Measurements from ENCODE around the gene ANXA5. TPM values are rescaled to one million over a fixed set of nuclear protein-coding genes. Genes with fewer than 3 reads are reported as not detected.

ANXA5 gene
- total RNA-seq, 2 donors from 2014 or later = 33.8 to 77.9 TPM

DNA sequence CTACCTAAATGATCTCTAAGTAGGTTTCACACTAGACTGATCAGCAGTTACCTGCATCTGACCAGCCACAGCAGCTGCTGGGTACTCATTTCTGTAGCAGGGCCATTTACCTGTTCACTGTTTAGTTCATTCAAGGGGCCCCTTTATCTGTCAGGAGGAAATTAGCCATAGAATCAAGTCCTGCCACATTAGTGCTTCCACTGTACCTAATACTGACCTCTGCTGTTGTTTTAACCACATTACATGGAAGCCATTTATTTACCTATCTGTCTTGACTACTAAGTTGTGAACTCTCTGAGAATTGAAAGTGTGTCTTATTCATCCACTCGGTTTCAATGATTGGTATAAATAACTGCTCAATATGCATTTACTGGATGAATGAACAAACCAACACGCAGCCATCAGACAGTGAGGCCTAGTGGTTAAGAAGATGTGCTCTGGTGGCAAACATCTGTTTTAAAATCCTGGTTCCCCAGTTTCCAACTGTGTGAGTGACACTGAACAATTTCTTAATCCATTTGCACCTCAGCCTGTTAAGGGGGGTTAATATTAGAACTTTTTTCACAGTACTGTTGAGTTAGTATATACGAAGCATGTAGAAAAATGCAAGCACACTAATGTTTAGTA, 30.0 kb upstream of the ANXA5 start:
- no peak overlapping the region for H3K4me3 Mint-ChIP-seq
- DNase-seq (ENCODE audit: low spot score) = no peak
- H3K4me1 Mint-ChIP-seq (ENCODE audit: low read depth in 2 of 2) = peaks cover 3 to 8% of the 10 kb centered on the region in 2 donors
- peaks cover 23 to 30% of the 10 kb centered on the region in 2 donors for H3K27me3 Mint-ChIP-seq
- H3K9me3 Mint-ChIP-seq = no peaks in the 10 kb centered on the region
- H3K36me3 Mint-ChIP-seq = no peaks in the 10 kb centered on the region
- no peak overlapping the region for H3K27ac Mint-ChIP-seq
- ATAC-seq = peak; percentile 73

GRCh38 chr4:121724671-121725070, 27.9 kb upstream of the ANXA5 start:
- Mint-ChIP-seq H3K9me3 (no peaks in the 10 kb centered on the region), H3K4me1 (ENCODE audit: low read depth in 2 of 2) (peaks cover 3 to 8% of the 10 kb centered on the region in 2 donors), H3K4me3 (no peak overlapping the region), H3K36me3 (no peaks in the 10 kb centered on the region), H3K27me3 (peaks cover 20 to 30% of the 10 kb centered on the region in 2 donors), H3K27ac (no peak overlapping the region)
- DNase-seq (ENCODE audit: low spot score) (no peak), ATAC-seq (no peak)

GRCh38 chr4:121721700-121722099, 24.9 kb upstream of the ANXA5 start:
- no peak for ATAC-seq
- DNase-seq (ENCODE audit: low spot score) = no peak
- H3K4me3 Mint-ChIP-seq = no peak overlapping the region
- peaks cover 27 to 31% of the 10 kb centered on the region in 2 donors for H3K27me3 Mint-ChIP-seq
- H3K36me3 Mint-ChIP-seq = no peaks in the 10 kb centered on the region
- H3K4me1 Mint-ChIP-seq (ENCODE audit: low read depth in 2 of 2) = peaks cover 2 to 5% of the 10 kb centered on the region in 2 donors
- H3K27ac Mint-ChIP-seq = no peak overlapping the region
- H3K9me3 Mint-ChIP-seq = no peaks in the 10 kb centered on the region

DNA sequence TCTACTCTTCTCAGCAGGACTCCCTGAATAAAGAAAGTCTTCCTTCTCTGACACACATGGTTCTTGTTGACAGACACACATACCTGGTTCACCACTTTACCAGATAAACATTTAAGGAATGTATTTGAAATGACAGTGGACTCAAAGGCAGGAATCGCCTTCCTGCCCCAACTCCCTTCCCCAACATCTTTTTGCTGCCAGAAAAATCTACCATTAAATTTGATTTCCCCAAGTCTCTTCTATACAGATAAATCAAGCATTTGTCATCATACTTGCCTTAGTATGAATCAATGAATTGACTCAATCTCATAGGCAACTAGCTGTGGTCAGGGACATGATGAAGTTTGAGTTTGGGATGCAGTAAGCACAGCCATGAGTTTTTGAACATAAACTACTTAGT, 23.3 kb upstream of the ANXA5 start:
- no peaks in the 10 kb centered on the region for H3K36me3 Mint-ChIP-seq

DNA sequence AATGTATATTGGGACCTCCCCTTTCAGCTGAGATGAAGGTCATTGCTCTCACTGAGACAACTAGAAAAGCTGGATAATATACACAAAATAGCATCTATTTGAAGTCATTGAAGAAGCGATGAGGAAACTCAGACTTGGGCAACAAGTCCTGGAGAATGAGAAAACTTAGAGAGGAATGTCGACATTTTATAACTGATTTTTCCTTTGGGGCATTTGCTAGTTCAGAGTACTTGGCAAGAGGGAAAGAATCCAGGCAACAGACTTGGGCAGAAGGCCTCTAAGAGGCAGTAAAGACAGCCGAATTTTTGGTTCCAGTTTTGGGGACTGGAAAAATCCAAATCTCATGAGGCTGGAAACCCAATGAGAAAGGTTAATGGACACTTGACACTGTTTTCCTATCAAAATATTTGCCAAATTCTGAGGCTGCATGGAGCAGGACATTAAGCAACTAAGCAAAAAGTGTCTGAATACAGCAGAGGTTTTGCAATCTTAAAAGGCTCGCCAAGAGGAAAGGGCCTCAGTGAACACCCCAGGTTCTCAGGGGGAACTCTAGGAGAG, 21.0 kb upstream of the ANXA5 start:
- H3K27ac Mint-ChIP-seq = no peak overlapping the region
- ATAC-seq (no peak), DNase-seq (ENCODE audit: low spot score) (no peak)
- no peak overlapping the region for H3K4me3 Mint-ChIP-seq
- H3K36me3 Mint-ChIP-seq = no peaks in the 10 kb centered on the region
- peaks cover 31 to 37% of the 10 kb centered on the region in 2 donors for H3K27me3 Mint-ChIP-seq
- H3K4me1 Mint-ChIP-seq (ENCODE audit: low read depth in 2 of 2) = no peaks in the 10 kb centered on the region
- H3K9me3 Mint-ChIP-seq = no peaks in the 10 kb centered on the region

More for the DNA sequence above, 23.3 kb upstream of the ANXA5 start:
- no peak for ATAC-seq
- no peaks in the 10 kb centered on the region for H3K9me3 Mint-ChIP-seq
- H3K4me1 Mint-ChIP-seq (ENCODE audit: low read depth in 2 of 2) = no peaks in the 10 kb centered on the region
- no peak for DNase-seq (ENCODE audit: low spot score)
- H3K4me3 Mint-ChIP-seq = no peak overlapping the region
- peaks cover 31 to 33% of the 10 kb centered on the region in 2 donors for H3K27me3 Mint-ChIP-seq
- no peak overlapping the region for H3K27ac Mint-ChIP-seq

GRCh38 chr4:121714548-121714947, 17.8 kb upstream of the ANXA5 start:
- Mint-ChIP-seq H3K9me3 (no peaks in the 10 kb centered on the region), H3K4me1 (ENCODE audit: low read depth in 2 of 2) (peaks cover 14 to 19% of the 10 kb centered on the region in 2 donors), H3K4me3 (no peak overlapping the region), H3K27me3 (peaks cover 51 to 56% of the 10 kb centered on the region in 2 donors), H3K27ac (no peak overlapping the region), H3K36me3 (peaks cover 5% of the 10 kb centered on the region)
- ATAC-seq = no peak
- DNase-seq (ENCODE audit: low spot score) = no peak

DNA sequence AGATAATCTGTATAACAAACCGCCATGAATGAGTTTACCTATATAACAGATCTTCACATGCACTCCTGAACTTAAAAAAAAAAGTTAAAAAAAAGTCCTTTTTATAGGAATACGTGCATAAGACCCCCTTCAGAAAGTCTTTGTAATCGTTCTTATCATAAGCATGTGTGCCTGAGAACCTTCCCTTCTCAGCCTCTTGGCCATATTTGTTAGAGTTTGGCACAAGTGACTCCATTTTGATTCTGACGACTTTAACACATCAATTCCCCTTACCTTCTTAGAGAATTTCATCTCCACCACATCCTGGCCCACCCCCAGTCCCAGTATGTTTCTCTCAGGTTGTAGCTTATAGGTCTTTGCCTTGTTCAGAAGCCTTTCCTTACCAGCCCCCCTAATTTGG, 16.0 kb upstream of the ANXA5 start:
- ATAC-seq = no peak
- H3K9me3 Mint-ChIP-seq = no peaks in the 10 kb centered on the region
- peaks cover 55 to 66% of the 10 kb centered on the region in 2 donors for H3K27me3 Mint-ChIP-seq
- H3K4me1 Mint-ChIP-seq (ENCODE audit: low read depth in 2 of 2) = peaks cover 25 to 37% of the 10 kb centered on the region in 2 donors
- H3K27ac Mint-ChIP-seq = no peak overlapping the region
- no peak overlapping the region for H3K4me3 Mint-ChIP-seq
- H3K36me3 Mint-ChIP-seq = peaks cover 14% of the 10 kb centered on the region
- no peak for DNase-seq (ENCODE audit: low spot score)

GRCh38 chr4:121712001-121712651, 15.3 kb upstream of the ANXA5 start:
- DNase-seq (ENCODE audit: low spot score) (no peak), ATAC-seq (no peak)
- Mint-ChIP-seq H3K36me3 (peaks cover 14% of the 10 kb centered on the region), H3K4me3 (peak overlapping the region; percentile 51), H3K27me3 (peaks cover 52 to 66% of the 10 kb centered on the region in 2 donors), H3K4me1 (ENCODE audit: low read depth in 2 of 2) (peaks cover 31 to 43% of the 10 kb centered on the region in 2 donors), H3K27ac (peak overlapping the region in 1 of 2 donors; percentile 20), H3K9me3 (no peaks in the 10 kb centered on the region)

DNA sequence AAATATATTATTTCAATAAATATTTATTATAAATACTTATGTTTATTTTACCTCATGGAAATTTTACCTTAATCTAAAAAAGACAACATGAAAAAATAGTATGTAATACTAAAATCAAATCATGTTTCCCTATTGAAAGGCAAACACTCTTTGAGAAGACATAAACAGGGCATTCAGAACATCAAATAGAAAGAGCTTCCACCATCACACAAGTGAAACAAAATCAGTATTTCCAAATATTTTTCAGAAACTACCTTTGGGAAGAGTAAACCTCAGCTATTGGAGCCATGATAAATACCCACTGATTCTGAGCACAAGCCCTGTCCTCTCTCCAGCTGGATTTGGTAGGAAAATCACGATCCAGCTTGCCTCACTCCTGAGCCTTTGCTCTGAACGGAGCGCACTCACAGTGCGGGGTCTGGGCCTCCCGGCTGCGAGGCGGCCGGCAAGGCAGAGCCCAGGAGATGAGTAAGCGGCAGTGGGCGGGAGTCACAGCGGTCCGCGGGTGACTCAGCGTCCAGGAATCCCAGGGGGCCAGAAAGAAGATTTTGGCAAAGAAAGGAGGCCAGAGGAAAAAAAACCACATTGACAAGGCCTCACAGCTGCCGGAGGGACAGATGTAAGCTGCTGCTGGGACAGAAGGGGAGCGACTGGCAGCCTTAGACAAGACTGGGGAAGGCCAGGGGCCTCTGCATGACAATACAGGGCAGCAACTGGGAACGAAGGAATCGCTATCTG, 14.7 kb upstream of the ANXA5 start:
- H3K4me1 Mint-ChIP-seq (ENCODE audit: low read depth in 2 of 2) = peaks cover 38 to 50% of the 10 kb centered on the region in 2 donors
- H3K27me3 Mint-ChIP-seq = peaks cover 47 to 66% of the 10 kb centered on the region in 2 donors
- H3K36me3 Mint-ChIP-seq = peaks cover 14% of the 10 kb centered on the region
- peak overlapping the region in 1 of 2 donors; percentile 20 for H3K27ac Mint-ChIP-seq
- peak overlapping the region; percentile 51 for H3K4me3 Mint-ChIP-seq
- peak; percentile 83 for DNase-seq (ENCODE audit: low spot score)
- H3K9me3 Mint-ChIP-seq = no peaks in the 10 kb centered on the region
- peak; percentile 64 to 76 for ATAC-seq

GRCh38 chr4:121709766-121710405, 13.1 kb upstream of the ANXA5 start:
- peaks cover 33 to 52% of the 10 kb centered on the region in 2 donors for H3K27me3 Mint-ChIP-seq
- DNase-seq (ENCODE audit: low spot score) = no peak
- H3K27ac Mint-ChIP-seq = peak overlapping the region in 1 of 2 donors; percentile 43
- peak overlapping the region; percentile 57 for H3K4me3 Mint-ChIP-seq
- peaks cover 14% of the 10 kb centered on the region for H3K36me3 Mint-ChIP-seq
- no peaks in the 10 kb centered on the region for H3K9me3 Mint-ChIP-seq
- peaks cover 40 to 53% of the 10 kb centered on the region in 2 donors for H3K4me1 Mint-ChIP-seq (ENCODE audit: low read depth in 2 of 2)
- no peak for ATAC-seq

- peaks cover 14% of the 10 kb centered on the region for H3K36me3 Mint-ChIP-seq
- DNase-seq (ENCODE audit: low spot score) = no peak
- peaks cover 26 to 41% of the 10 kb centered on the region in 2 donors for H3K27me3 Mint-ChIP-seq
- H3K4me3 Mint-ChIP-seq = peak overlapping the region; percentile 79
- H3K27ac Mint-ChIP-seq = peak overlapping the region; percentile 36 to 60
- H3K9me3 Mint-ChIP-seq = no peaks in the 10 kb centered on the region
- ATAC-seq = peak in 1 of 2 donors; percentile 4
- peaks cover 39 to 53% of the 10 kb centered on the region in 2 donors for H3K4me1 Mint-ChIP-seq (ENCODE audit: low read depth in 2 of 2)
These were observed 10.6 kb upstream of the ANXA5 start for GRCh38 chr4:121707344-121707743.

DNA sequence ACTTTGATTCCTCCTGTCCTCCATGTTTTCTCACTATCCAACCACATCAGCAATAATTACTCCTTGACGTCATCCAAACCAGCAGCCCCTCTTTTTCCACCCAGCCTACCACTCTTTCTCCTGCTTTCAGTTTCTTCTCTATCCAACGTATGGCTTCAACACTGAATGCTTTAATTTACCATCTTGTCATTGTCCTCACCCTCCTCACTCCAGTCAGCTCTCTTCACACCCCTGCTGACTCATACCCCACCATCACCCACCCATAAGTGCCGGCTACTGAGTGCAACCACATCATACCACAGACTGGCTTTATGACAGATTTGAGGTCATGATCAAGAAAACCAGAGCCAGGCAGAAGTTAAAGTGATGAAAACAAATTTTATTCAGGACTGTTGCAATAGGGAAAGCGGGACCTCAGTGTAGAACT, 9.8 kb upstream of the ANXA5 start:
- H3K27ac Mint-ChIP-seq = peak overlapping the region; percentile 36 to 60
- H3K4me1 Mint-ChIP-seq (ENCODE audit: low read depth in 2 of 2) = peaks cover 32 to 47% of the 10 kb centered on the region in 2 donors
- peak; percentile 99 to 100 for ATAC-seq
- H3K4me3 Mint-ChIP-seq = peak overlapping the region; percentile 79
- peaks cover 14% of the 10 kb centered on the region for H3K36me3 Mint-ChIP-seq
- no peaks in the 10 kb centered on the region for H3K9me3 Mint-ChIP-seq
- peak; percentile 92 for DNase-seq (ENCODE audit: low spot score)
- H3K27me3 Mint-ChIP-seq = peaks cover 23 to 38% of the 10 kb centered on the region in 2 donors

- H3K9me3 Mint-ChIP-seq = no peaks in the 10 kb centered on the region
- no peak for DNase-seq (ENCODE audit: low spot score)
- no peak overlapping the region for H3K4me3 Mint-ChIP-seq
- no peak overlapping the region for H3K27ac Mint-ChIP-seq
- ATAC-seq = no peak
- H3K4me1 Mint-ChIP-seq (ENCODE audit: low read depth in 2 of 2) = peaks cover 29 to 41% of the 10 kb centered on the region in 2 donors
- peaks cover 14% of the 10 kb centered on the region for H3K36me3 Mint-ChIP-seq
- H3K27me3 Mint-ChIP-seq = peaks cover 24 to 40% of the 10 kb centered on the region in 2 donors
These were observed 8.7 kb upstream of the ANXA5 start for GRCh38 chr4:121705521-121705920.
